CD4-positive, CD25-positive, alpha-beta regulatory T cell (primary cell): ENCODE measurements around the gene SLC25A22. TPM values are rescaled to one million over a fixed set of nuclear protein-coding genes. Genes with fewer than 3 reads are reported as not detected.

ENCODE experiments used
- ATAC-seq, 2 donors: fragments of 150-1000 bp; cut with Tn5 transposase; one replicate each; pipeline ENCODE4 v1.10.0; 2021; ENCODE audit warnings: low read depth in 2 of 2, moderate number of reproducible peaks in 2 of 2, moderate library complexity in 1 of 2
- DNase-seq, 3 donors: peaks; one replicate each; pipeline versions ENCODE4 v3.0.0 to v3.0.0-alpha.2; 2012 to 2022; ENCODE audit warnings: mixed read lengths in 1 of 3
- H3K27ac ChIP-seq: one replicate; pipeline ENCODE4 v1.7.0; 2013; ENCODE audit warnings: mild to moderate bottlenecking, low read length; ENCODE audit not compliant: insufficient read depth, poor library complexity, severe bottlenecking
- H3K27me3 ChIP-seq: one replicate; pipeline ENCODE4 v1.7.0; 2013; ENCODE audit warnings: low read length; ENCODE audit not compliant: control insufficient read depth, insufficient read depth
- H3K36me3 ChIP-seq: one replicate; pipeline ENCODE4 v1.7.0; 2013; ENCODE audit warnings: mild to moderate bottlenecking, low read length, moderate library complexity; ENCODE audit not compliant: control insufficient read depth, insufficient read depth
- H3K4me1 ChIP-seq: 2 replicates; pipeline ENCODE4 v1.7.0; 2013; ENCODE audit warnings: mild to moderate bottlenecking, low read length; ENCODE audit not compliant: insufficient read depth, control insufficient read depth, poor library complexity, severe bottlenecking
- H3K4me3 ChIP-seq: one replicate; pipeline ENCODE4 v1.7.0; 2013; ENCODE audit warnings: low read depth, mild to moderate bottlenecking, low read length, moderate library complexity
- H3K9me3 ChIP-seq, 2 experiments: 1 replicate in 1 of 2; 2 replicates in 1 of 2; pipeline ENCODE4 v1.7.0; 2013; ENCODE audit warnings: low read length in 2 of 2, mild to moderate bottlenecking in 1 of 2, moderate library complexity in 1 of 2; ENCODE audit not compliant: control insufficient read depth in 2 of 2
- H3K27ac Mint-ChIP-seq, 3 donors: one replicate each; pipeline ENCODE4 v1.8.0; 2020 to 2022; ENCODE audit warnings: mild to moderate bottlenecking in 3 of 3, mixed read lengths in 3 of 3, moderate library complexity in 2 of 3
- H3K27me3 Mint-ChIP-seq: one replicate; pipeline ENCODE4 v1.8.0; 2022; ENCODE audit warnings: mild to moderate bottlenecking, mixed read lengths
- H3K36me3 Mint-ChIP-seq: one replicate; pipeline ENCODE4 v1.8.0; 2020; ENCODE audit warnings: mixed read lengths
- H3K4me1 Mint-ChIP-seq, 4 donors: one replicate each; pipeline ENCODE4 v1.8.0; 2020 to 2022; ENCODE audit warnings: mixed read lengths in 4 of 4, mild to moderate bottlenecking in 1 of 4
- H3K4me3 Mint-ChIP-seq, 4 donors: one replicate each; pipeline ENCODE4 v1.8.0; 2020 to 2022; ENCODE audit warnings: mild to moderate bottlenecking in 4 of 4, mixed read lengths in 4 of 4, moderate library complexity in 3 of 4
- H3K9me3 Mint-ChIP-seq, 7 donors: one replicate each; pipeline ENCODE4 v1.8.0; 2020 to 2022; ENCODE audit warnings: mixed read lengths in 7 of 7, mild to moderate bottlenecking in 3 of 7, moderate library complexity in 2 of 7
- polyA plus RNA-seq, 4 donors: library from polyadenylated mRNA; unstranded; fragments of 300-500 nt; fragmentation: Illumina TruSeq; gene quantifications; one replicate each; pipeline ENCODE4 v1.2.3, GENCODE V29; 2021
- total RNA-seq: library from RNA; stranded (reverse); gene quantifications from one replicate; pipeline ENCODE4 v1.2.3, GENCODE V29; 2022

Gene SLC25A22
- total and polyA plus RNA-seq, 5 donors from 2014 or later: 5.3 to 20.3 (median 6.6) TPM

DNA sequence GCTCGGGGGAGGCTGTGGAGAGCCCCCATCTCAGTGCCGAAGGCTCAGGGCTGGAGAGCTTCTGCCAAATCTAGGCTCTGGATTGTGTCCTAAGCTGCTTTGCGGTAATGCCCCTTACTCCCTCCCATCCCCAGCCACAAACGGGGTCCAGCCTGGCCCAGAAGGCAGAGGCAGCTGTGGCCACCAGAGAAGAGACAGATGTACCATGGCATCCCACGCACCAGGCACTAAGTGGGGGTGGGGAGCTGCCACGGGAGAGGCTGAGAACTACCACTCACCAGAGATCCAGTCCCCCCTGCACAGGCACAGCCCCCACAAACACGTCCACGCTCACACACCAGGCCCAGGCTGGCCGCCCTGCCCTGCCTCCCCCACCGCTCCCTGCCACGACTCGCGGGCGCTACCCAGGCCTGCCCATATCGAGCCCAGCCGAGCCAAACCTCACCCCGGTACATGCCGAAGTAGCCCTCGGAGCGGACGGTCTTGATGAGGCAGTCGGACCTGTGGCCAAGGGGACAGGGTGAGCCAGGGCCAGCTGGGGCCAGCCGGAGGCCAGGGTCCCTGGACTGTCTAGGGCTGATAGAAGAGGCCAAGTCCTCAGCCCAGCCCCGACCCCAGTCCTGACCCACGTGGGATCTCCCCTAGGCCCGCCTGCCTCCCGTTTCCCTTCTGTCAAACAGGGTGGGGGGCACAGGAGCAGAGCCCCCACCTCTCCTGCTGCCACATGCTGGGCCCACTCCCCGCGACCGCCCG, 3.9 kb downstream of the SLC25A22 start:
- H3K27ac Mint-ChIP-seq: no peak overlapping the region
- no peak overlapping the region for H3K4me3 ChIP-seq
- no peak for ATAC-seq
- no peaks in the 10 kb centered on the region for H3K27me3 Mint-ChIP-seq
- H3K36me3 Mint-ChIP-seq: no peaks in the 10 kb centered on the region
- H3K9me3 ChIP-seq: no peaks in the 10 kb centered on the region
- H3K27me3 ChIP-seq: no peaks in the 10 kb centered on the region
- H3K27ac ChIP-seq: no peak overlapping the region
- no peak for DNase-seq
- peaks cover 0 to 19% (median 3%) of the 10 kb centered on the region in 4 donors for H3K4me1 Mint-ChIP-seq
- peaks cover 44% of the 10 kb centered on the region for H3K4me1 ChIP-seq
- peaks cover 8% of the 10 kb centered on the region for H3K36me3 ChIP-seq
- H3K9me3 Mint-ChIP-seq: no peaks in the 10 kb centered on the region
- peak overlapping the region; percentile 50 to 87 (median 57) for H3K4me3 Mint-ChIP-seq

DNA sequence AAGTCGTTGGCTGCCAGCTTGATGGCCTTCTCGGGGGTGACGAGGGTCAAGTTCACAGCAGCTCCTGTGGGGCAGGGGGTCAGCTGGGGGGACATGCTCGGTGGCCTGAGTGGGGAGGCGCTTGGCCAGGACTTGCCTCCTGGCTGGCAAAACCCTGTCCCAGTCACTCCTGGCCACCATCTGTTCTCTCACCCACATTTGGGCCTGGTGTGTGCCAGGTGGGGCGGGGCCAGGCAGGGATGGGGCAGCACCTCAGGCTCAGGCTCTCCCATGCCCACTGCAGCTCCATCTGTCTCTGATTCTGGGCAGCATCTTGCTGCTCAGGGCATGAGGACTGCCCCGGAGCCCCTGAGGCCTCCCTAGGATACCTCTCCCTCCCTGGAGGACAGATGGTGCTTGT, 4.5 kb downstream of the SLC25A22 start:
- H3K9me3 Mint-ChIP-seq: no peaks in the 10 kb centered on the region
- H3K9me3 ChIP-seq: no peaks in the 10 kb centered on the region
- DNase-seq: no peak
- peaks cover 8% of the 10 kb centered on the region for H3K36me3 ChIP-seq
- no peak for ATAC-seq
- no peaks in the 10 kb centered on the region for H3K27me3 Mint-ChIP-seq
- no peak overlapping the region for H3K4me3 ChIP-seq
- H3K27ac Mint-ChIP-seq: no peak overlapping the region
- H3K36me3 Mint-ChIP-seq: no peaks in the 10 kb centered on the region
- no peaks in the 10 kb centered on the region for H3K27me3 ChIP-seq
- peaks cover 41% of the 10 kb centered on the region for H3K4me1 ChIP-seq
- H3K4me1 Mint-ChIP-seq: peaks cover 0 to 22% (median 3%) of the 10 kb centered on the region in 4 donors
- H3K4me3 Mint-ChIP-seq: peak overlapping the region in 2 of 4 donors; percentile 9 to 56
- H3K27ac ChIP-seq: no peak overlapping the region

DNA sequence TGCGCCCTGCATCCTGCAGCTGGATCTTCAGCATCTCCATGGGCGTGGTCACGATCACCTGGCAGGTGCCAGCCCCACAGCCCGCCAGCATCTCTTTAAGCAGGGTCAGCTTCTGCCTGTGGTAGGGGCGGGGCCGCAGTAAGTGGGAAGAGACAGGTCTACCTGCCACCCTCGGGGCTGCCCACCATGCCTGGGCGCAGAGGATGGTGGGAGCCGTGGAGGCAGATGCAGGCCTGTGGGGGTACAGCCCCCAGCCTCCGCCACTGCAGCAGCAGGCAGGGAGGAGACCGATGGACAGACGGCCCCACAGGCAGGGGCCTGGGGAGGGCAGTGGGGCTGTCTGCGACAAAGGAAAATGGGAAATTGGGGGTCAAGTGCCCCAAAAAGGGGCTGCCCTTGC, 5.2 kb downstream of the SLC25A22 start:
- no peaks in the 10 kb centered on the region for H3K27me3 ChIP-seq
- DNase-seq: no peak
- H3K4me1 ChIP-seq: peaks cover 43% of the 10 kb centered on the region
- Mint-ChIP-seq H3K9me3 (no peaks in the 10 kb centered on the region), H3K4me1 (peaks cover 0 to 28% (median 3%) of the 10 kb centered on the region in 4 donors), H3K36me3 (no peaks in the 10 kb centered on the region), H3K27ac (peak overlapping the region in 1 of 3 donors; percentile 43), H3K27me3 (no peaks in the 10 kb centered on the region), H3K4me3 (no peak overlapping the region)
- no peaks in the 10 kb centered on the region for H3K9me3 ChIP-seq
- no peak for ATAC-seq
- peaks cover 8% of the 10 kb centered on the region for H3K36me3 ChIP-seq
- no peak overlapping the region for H3K27ac ChIP-seq
- H3K4me3 ChIP-seq: no peak overlapping the region

DNA sequence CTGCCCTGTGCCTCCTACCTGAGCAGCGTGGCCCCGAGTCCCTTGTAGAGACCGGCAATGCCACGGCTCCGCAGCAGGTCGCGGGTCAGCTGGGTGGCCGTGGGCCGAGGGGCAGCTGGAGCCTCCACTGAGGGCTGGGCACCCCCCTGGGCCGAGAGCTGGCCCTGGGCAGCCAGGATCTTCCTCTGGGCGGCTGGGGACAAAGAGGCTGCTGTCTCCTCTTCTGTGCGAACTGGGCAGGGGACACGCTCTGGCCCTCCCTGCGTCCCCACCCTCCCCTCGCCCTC, 5.6 kb downstream of the SLC25A22 start:
- H3K36me3 Mint-ChIP-seq: no peaks in the 10 kb centered on the region
- no peak overlapping the region for H3K27ac Mint-ChIP-seq
- DNase-seq (no peak), ATAC-seq (no peak)
- H3K27me3 ChIP-seq: no peaks in the 10 kb centered on the region
- no peaks in the 10 kb centered on the region for H3K9me3 Mint-ChIP-seq
- no peaks in the 10 kb centered on the region for H3K27me3 Mint-ChIP-seq
- H3K4me3 Mint-ChIP-seq: no peak overlapping the region
- no peak overlapping the region for H3K4me3 ChIP-seq
- no peak overlapping the region for H3K27ac ChIP-seq
- H3K36me3 ChIP-seq: peaks cover 8% of the 10 kb centered on the region
- H3K4me1 Mint-ChIP-seq: peaks cover 0 to 30% (median 3%) of the 10 kb centered on the region in 4 donors
- H3K4me1 ChIP-seq: peaks cover 44% of the 10 kb centered on the region
- H3K9me3 ChIP-seq: no peaks in the 10 kb centered on the region

DNA sequence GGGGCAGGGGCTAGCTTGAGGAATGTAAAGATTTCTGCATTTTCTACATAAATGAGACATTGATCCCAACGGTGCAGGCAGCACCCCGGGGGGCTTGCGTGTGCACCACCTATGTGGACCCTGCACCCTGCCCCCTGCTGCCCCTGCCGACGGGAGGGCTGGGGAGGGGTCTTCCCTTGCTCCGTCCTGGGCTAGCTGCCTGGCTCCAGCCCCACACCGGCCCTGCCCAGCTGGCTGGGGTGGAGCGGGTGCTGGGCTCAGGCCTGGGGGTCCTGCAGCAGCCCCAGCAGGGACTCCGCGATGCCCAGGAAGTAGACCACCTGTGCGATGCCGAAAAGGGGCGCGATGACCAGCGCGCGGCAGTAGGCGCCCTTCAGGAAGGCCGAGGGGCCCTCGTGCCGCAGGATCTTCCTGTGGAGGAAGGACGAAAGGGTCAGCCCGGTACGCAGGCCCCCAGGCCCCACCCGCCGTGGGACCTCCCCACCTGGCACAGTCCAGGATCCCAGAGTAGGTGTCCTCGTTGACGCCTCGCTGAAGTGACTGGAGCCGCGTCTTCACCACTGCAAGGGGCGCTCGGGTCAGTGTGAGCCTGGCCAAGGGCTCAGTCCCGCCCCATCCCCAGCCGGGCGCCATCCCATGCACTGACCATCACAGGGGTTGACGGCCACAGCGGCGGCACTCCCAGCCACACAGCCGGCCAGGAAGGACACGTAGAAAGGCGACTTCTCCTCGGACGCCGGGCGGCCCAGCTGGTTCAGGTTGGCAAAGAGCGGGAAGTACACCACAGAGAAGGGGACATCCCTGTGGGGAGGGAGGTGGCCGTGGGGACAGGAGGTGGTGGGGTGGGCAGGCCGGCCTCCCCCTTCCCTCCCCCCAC, 6.2 kb downstream of the SLC25A22 start:
- DNase-seq: no peak
- H3K4me1 Mint-ChIP-seq: peaks cover 0 to 25% (median 0%) of the 10 kb centered on the region in 4 donors
- ATAC-seq: no peak
- no peaks in the 10 kb centered on the region for H3K27me3 Mint-ChIP-seq
- H3K4me1 ChIP-seq: peaks cover 38% of the 10 kb centered on the region
- H3K27me3 ChIP-seq: no peaks in the 10 kb centered on the region
- no peaks in the 10 kb centered on the region for H3K9me3 Mint-ChIP-seq
- peaks cover 8% of the 10 kb centered on the region for H3K36me3 ChIP-seq
- no peak overlapping the region for H3K27ac Mint-ChIP-seq
- no peak overlapping the region for H3K4me3 ChIP-seq
- no peak overlapping the region for H3K27ac ChIP-seq
- H3K4me3 Mint-ChIP-seq: no peak overlapping the region
- no peaks in the 10 kb centered on the region for H3K9me3 ChIP-seq
- no peaks in the 10 kb centered on the region for H3K36me3 Mint-ChIP-seq

DNA sequence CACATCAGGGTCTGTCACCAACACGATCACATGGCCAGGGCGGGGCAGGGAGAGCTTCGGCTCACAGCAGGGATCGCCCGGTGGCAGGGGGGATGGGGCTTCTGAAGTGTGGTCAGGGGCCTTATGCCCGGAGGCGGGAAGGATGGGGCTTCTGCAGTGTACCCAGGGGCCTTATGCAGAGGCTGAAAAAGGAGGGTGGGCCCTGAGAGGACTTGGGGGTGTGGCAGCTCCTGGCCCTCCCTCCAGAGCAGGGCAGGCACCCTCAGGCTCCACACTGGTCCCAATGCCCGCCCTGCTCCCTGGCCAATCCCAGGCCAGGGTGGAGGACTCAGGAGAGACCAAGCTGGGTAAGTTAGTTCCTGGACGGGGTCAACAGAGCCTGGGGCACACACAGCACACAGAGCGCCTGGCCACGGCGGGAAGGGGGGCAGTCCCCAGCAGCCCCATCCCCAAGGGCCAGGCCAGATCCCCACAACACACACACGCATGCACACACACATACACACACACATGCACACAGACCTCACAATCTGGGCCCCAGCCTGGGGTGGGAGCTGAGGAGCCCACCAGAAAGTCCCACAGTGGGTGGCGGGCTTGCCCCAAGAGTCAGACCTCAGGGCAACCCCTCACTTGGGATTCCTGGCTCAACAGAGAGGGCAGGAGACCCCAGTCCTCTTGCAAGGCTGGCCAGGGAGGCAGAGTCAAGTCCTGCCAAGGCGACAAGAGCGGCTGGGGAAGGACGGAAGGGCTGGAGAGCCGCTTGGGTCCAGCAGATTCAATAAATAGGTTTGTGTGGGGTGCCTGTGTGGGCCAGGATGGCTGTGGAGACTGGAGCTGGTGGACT, 7.1 kb downstream of the SLC25A22 start:
- Histone ChIP-seq H3K9me3 (no peaks in the 10 kb centered on the region), H3K27me3 (no peaks in the 10 kb centered on the region), H3K27ac (no peak overlapping the region), H3K36me3 (peaks cover 8% of the 10 kb centered on the region), H3K4me3 (no peak overlapping the region), H3K4me1 (peaks cover 30% of the 10 kb centered on the region)
- H3K4me3 Mint-ChIP-seq: no peak overlapping the region
- no peak overlapping the region for H3K27ac Mint-ChIP-seq
- ATAC-seq: no peak
- DNase-seq: no peak
- H3K36me3 Mint-ChIP-seq: no peaks in the 10 kb centered on the region
- peaks cover 0 to 19% (median 2%) of the 10 kb centered on the region in 4 donors for H3K4me1 Mint-ChIP-seq
- H3K9me3 Mint-ChIP-seq: no peaks in the 10 kb centered on the region
- H3K27me3 Mint-ChIP-seq: no peaks in the 10 kb centered on the region

DNA sequence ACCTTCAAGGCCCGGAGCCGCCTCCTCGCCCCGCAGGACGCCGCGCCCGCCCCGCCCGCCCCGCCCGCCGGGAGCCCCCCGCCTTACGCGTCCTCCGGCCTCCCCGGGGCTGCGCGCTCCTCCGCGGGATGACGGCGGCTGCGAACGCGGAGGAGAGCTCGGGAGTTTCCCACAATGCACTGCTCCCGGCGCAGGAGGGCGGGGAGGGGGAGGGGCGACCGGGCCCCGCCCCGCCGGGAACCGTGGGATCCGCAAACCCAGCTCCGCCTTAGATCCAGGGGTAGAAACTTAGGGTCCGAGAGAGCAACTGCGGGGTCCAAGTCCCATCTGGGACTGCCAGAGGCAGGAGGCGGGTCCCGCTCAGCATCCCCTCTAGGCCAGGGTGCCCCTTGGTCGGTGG, 8.1 kb downstream of the SLC25A22 start, which contains the start of gene CEND1:
Gene CEND1 (minus strand): TSS at position 148 of the 400 bp plus-strand sequence. CDS start 1,514 bp downstream, outside the sequence.
- Mint-ChIP-seq H3K27me3 (no peaks in the 10 kb centered on the region), H3K36me3 (no peaks in the 10 kb centered on the region), H3K27ac (no peak within 1 kb of the TSS), H3K4me3 (peak within 1 kb of the TSS in 1 of 4 donors; percentile 68), H3K4me1 (peaks cover 0 to 22% (median 3%) of the 10 kb centered on the region in 4 donors), H3K9me3 (no peaks in the 10 kb centered on the region)
- Histone ChIP-seq H3K4me1 (peaks cover 21% of the 10 kb centered on the region), H3K27me3 (no peaks in the 10 kb centered on the region), H3K27ac (no peak within 1 kb of the TSS), H3K9me3 (no peaks in the 10 kb centered on the region), H3K4me3 (no peak within 1 kb of the TSS), H3K36me3 (peaks cover 8% of the 10 kb centered on the region)
- DNase-seq (peak in 1 of 3 donors; percentile 51), ATAC-seq (no peak)
